Trophoblast cell (in vitro differentiated cells and primary cell): ENCODE measurements around the gene GBF1.

Experiments used
- DNase-seq, 2 donors: peaks; one replicate each; pipeline ENCODE4 v3.0.0-alpha.2; 2016
- H2AFZ ChIP-seq: 2 replicates; pipeline ENCODE4 v1.6.1; 2013; ENCODE audit warnings: low read length, moderate library complexity, mild to moderate bottlenecking; ENCODE audit not compliant: insufficient read depth, poor library complexity
- H2AK5ac ChIP-seq: 2 replicates; pipeline ENCODE4 v1.6.1; 2013; ENCODE audit warnings: mild to moderate bottlenecking, low read length
- H2BK120ac ChIP-seq: 2 replicates; pipeline ENCODE4 v1.6.1; 2013; ENCODE audit warnings: low read length, mild to moderate bottlenecking, moderate library complexity; ENCODE audit not compliant: insufficient read depth, poor library complexity
- H2BK12ac ChIP-seq: 2 replicates; pipeline ENCODE4 v1.6.1; 2013; ENCODE audit warnings: mild to moderate bottlenecking, low read length, moderate library complexity
- H2BK5ac ChIP-seq: 2 replicates; pipeline ENCODE4 v1.6.1; 2013; ENCODE audit warnings: low read length, low read depth, moderate library complexity, mild to moderate bottlenecking; ENCODE audit not compliant: poor library complexity
- H3K14ac ChIP-seq: 2 replicates; pipeline ENCODE4 v1.6.1; 2013; ENCODE audit warnings: mild to moderate bottlenecking, low read length
- H3K18ac ChIP-seq: 2 replicates; pipeline ENCODE4 v1.6.1; 2013; ENCODE audit warnings: mild to moderate bottlenecking, low read length
- H3K23ac ChIP-seq: 2 replicates; pipeline ENCODE4 v1.6.1; 2013; ENCODE audit warnings: low read length
- H3K27ac ChIP-seq: 2 replicates; pipeline ENCODE4 v1.5.1; 2013; ENCODE audit warnings: low read depth, mild to moderate bottlenecking, inconsistent platforms, low read length, moderate library complexity
- H3K27me3 ChIP-seq: 2 replicates; pipeline ENCODE4 v1.6.1; 2013; ENCODE audit warnings: inconsistent platforms, mild to moderate bottlenecking, low read length, moderate library complexity; ENCODE audit not compliant: insufficient read depth
- H3K36me3 ChIP-seq, 2 experiments: 1 replicate in 1 of 2; 2 replicates in 1 of 2; pipeline ENCODE4 v1.6.1; 2013; ENCODE audit warnings: low read length in 2 of 2, mild to moderate bottlenecking in 2 of 2, moderate library complexity in 1 of 2; ENCODE audit not compliant: insufficient read depth in 2 of 2, control insufficient read depth in 1 of 2
- H3K4ac ChIP-seq: 2 replicates; pipeline ENCODE4 v1.6.1; 2013; ENCODE audit warnings: low read depth, mild to moderate bottlenecking, low read length, moderate library complexity
- H3K4me1 ChIP-seq, 2 experiments: 1 replicate in 1 of 2; 2 replicates in 1 of 2; pipeline ENCODE4 v1.6.1; 2013; ENCODE audit warnings: low read length in 2 of 2, mild to moderate bottlenecking in 2 of 2, moderate library complexity in 1 of 2; ENCODE audit not compliant: insufficient read depth in 2 of 2, control insufficient read depth in 1 of 2
- H3K4me2 ChIP-seq: 2 replicates; pipeline ENCODE4 v1.6.1; 2013; ENCODE audit warnings: inconsistent platforms, mild to moderate bottlenecking, low read length, moderate library complexity
- H3K4me3 ChIP-seq: 2 replicates; pipeline ENCODE4 v1.5.1; 2013; ENCODE audit warnings: mild to moderate bottlenecking, low read depth, low read length, inconsistent platforms
- H3K79me1 ChIP-seq: one replicate; pipeline ENCODE4 v1.6.1; 2013; ENCODE audit warnings: low read length
- H3K79me2 ChIP-seq: 2 replicates; pipeline ENCODE4 v1.6.1; 2013; ENCODE audit warnings: low read length, mild to moderate bottlenecking; ENCODE audit not compliant: control insufficient read depth, insufficient read depth, poor library complexity
- H3K9ac ChIP-seq: 2 replicates; pipeline ENCODE4 v1.6.1; 2013; ENCODE audit warnings: mild to moderate bottlenecking, low read length
- H3K9me3 ChIP-seq: 2 replicates; pipeline ENCODE4 v1.6.1; 2013; ENCODE audit warnings: low read depth, mild to moderate bottlenecking, control low read depth, inconsistent platforms, low read length; ENCODE audit not compliant: insufficient read depth
- H4K12ac ChIP-seq: 2 replicates; pipeline ENCODE4 v1.6.1; 2013; ENCODE audit warnings: low read depth, mild to moderate bottlenecking, low read length, moderate library complexity
- H4K8ac ChIP-seq: 2 replicates; pipeline ENCODE4 v1.6.1; 2013; ENCODE audit warnings: low read depth, mild to moderate bottlenecking, low read length, moderate library complexity
- H4K91ac ChIP-seq: one replicate; pipeline ENCODE4 v1.6.1; 2013; ENCODE audit warnings: low read depth, mild to moderate bottlenecking, low read length, moderate library complexity
- WGBS: extraction: QIAGEN DNeasy Blood & Tissue Kit; methylation state at CpG from one replicate; pipeline ENCODE4 v1.1.7; 2013; ENCODE audit warnings: missing lambda C conversion rate; ENCODE audit not compliant: insufficient read length, insufficient coverage; ENCODE audit errors: extremely low coverage; 5-methylcytosine and 5-hydroxymethylcytosine counted together

Gene GBF1

GRCh38 chr10:102230264-102230860 is 15.0 kb upstream of the GBF1 start:
- Histone ChIP-seq H3K9ac (no peak overlapping the region), H3K4me1 (peaks cover 20 to 26% of the 10 kb centered on the region in 2 experiments), H4K8ac (no peak overlapping the region), H3K4me2 (peak overlapping the region; percentile 72), H3K18ac (no peak overlapping the region), H3K79me1 (no peaks in the 10 kb centered on the region), H3K9me3 (peaks cover 5% of the 10 kb centered on the region), H2BK120ac (no peak overlapping the region), H3K14ac (no peak overlapping the region), H2BK5ac (no peak overlapping the region), H3K79me2 (no peaks in the 10 kb centered on the region), H3K27me3 (peaks cover 46% of the 10 kb centered on the region), H3K4ac (no peak overlapping the region), H2AFZ (no peak overlapping the region), H4K91ac (no peak overlapping the region), H3K4me3 (peak overlapping the region; percentile 42), H3K27ac (no peak overlapping the region), H2BK12ac (no peak overlapping the region), H3K23ac (no peak overlapping the region), H3K36me3 (no peaks in the 10 kb centered on the region), H4K12ac (no peak overlapping the region), H2AK5ac (no peak overlapping the region)
- peak; percentile 18 to 46 for DNase-seq
- no CpG with 5 or more reads among the region's 50 CpGs for WGBS

GRCh38 chr10:102230861-102231356 is 14.4 kb upstream of the GBF1 start:
- Histone ChIP-seq H4K12ac (no peak overlapping the region), H4K8ac (no peak overlapping the region), H3K14ac (no peak overlapping the region), H3K79me2 (no peaks in the 10 kb centered on the region), H3K18ac (no peak overlapping the region), H4K91ac (no peak overlapping the region), H3K27me3 (peaks cover 46% of the 10 kb centered on the region), H3K4me2 (peak overlapping the region; percentile 72), H2AFZ (no peak overlapping the region), H3K36me3 (no peaks in the 10 kb centered on the region), H2AK5ac (no peak overlapping the region), H3K79me1 (no peaks in the 10 kb centered on the region), H3K4me3 (peak overlapping the region; percentile 42), H3K23ac (no peak overlapping the region), H2BK12ac (no peak overlapping the region), H3K4me1 (peaks cover 18 to 23% of the 10 kb centered on the region in 2 experiments), H3K9ac (no peak overlapping the region), H2BK120ac (no peak overlapping the region), H3K27ac (no peak overlapping the region), H3K9me3 (peaks cover 5% of the 10 kb centered on the region), H3K4ac (no peak overlapping the region), H2BK5ac (no peak overlapping the region)
- WGBS: no CpG with 5 or more reads among the region's 52 CpGs
- peak; percentile 10 to 38 for DNase-seq

GRCh38 chr10:102231357-102232318 is 13.7 kb upstream of the GBF1 start:
- Histone ChIP-seq H3K9me3 (peaks cover 2% of the 10 kb centered on the region), H2AFZ (no peak overlapping the region), H3K36me3 (no peaks in the 10 kb centered on the region), H3K4me2 (peak overlapping the region; percentile 72), H2BK12ac (no peak overlapping the region), H3K9ac (no peak overlapping the region), H4K12ac (no peak overlapping the region), H2AK5ac (no peak overlapping the region), H2BK5ac (no peak overlapping the region), H4K8ac (no peak overlapping the region), H4K91ac (no peak overlapping the region), H3K27ac (no peak overlapping the region), H3K14ac (no peak overlapping the region), H3K4me3 (peak overlapping the region; percentile 26), H3K4me1 (peaks cover 14 to 18% of the 10 kb centered on the region in 2 experiments), H2BK120ac (no peak overlapping the region), H3K18ac (no peak overlapping the region), H3K79me1 (no peaks in the 10 kb centered on the region), H3K27me3 (peaks cover 41% of the 10 kb centered on the region), H3K23ac (no peak overlapping the region), H3K79me2 (no peaks in the 10 kb centered on the region), H3K4ac (no peak overlapping the region)
- peak; percentile 38 to 71 for DNase-seq
- WGBS: no CpG with 5 or more reads among the region's 76 CpGs

GRCh38 chr10:102233997-102234396 is 11.3 kb upstream of the GBF1 start:
- peaks cover 14 to 18% of the 10 kb centered on the region in 2 experiments for H3K4me1 ChIP-seq

More at GRCh38 chr10:102233997-102234396, 11.3 kb upstream of the GBF1 start:
- DNase-seq: no peak
- H3K23ac ChIP-seq: no peak overlapping the region
- no peaks in the 10 kb centered on the region for H3K79me2 ChIP-seq
- no peak overlapping the region for H3K4me2 ChIP-seq
- no peaks in the 10 kb centered on the region for H3K79me1 ChIP-seq
- no peak overlapping the region for H3K18ac ChIP-seq
- no peak overlapping the region for H3K9ac ChIP-seq
- no peak overlapping the region for H4K8ac ChIP-seq
- peaks cover 48% of the 10 kb centered on the region for H3K27me3 ChIP-seq
- H3K4ac ChIP-seq: no peak overlapping the region
- no peak overlapping the region for H2BK120ac ChIP-seq
- H3K4me3 ChIP-seq: no peak overlapping the region
- no peak overlapping the region for H3K27ac ChIP-seq
- no peak overlapping the region for H2BK12ac ChIP-seq
- no peaks in the 10 kb centered on the region for H3K36me3 ChIP-seq
- no peak overlapping the region for H2AK5ac ChIP-seq
- H2BK5ac ChIP-seq: no peak overlapping the region
- H4K12ac ChIP-seq: no peak overlapping the region
- no peak overlapping the region for H3K14ac ChIP-seq
- WGBS: no CpG with 5 or more reads among the region's 1 CpG
- H4K91ac ChIP-seq: no peak overlapping the region
- H3K9me3 ChIP-seq: peaks cover 2% of the 10 kb centered on the region
- no peak overlapping the region for H2AFZ ChIP-seq
